Neuronal stem cell (in vitro differentiated cells): ENCODE measurements around the gene DZANK1. TPM values are rescaled to one million over a fixed set of nuclear protein-coding genes. Genes with fewer than 3 reads are reported as not detected.
"Not testable (repeated sequence)": the region's sequence is repeated elsewhere in the genome, so short reads cannot be mapped to it uniquely, and the experiment has no call there.

Experiments
- DNase-seq: peaks from one replicate; pipeline ENCODE4 v3.0.0-alpha.2; 2013; ENCODE audit warnings: low spot score
- H2AFZ ChIP-seq: one replicate; pipeline ENCODE4 v1.6.1; 2013; ENCODE audit warnings: mild to moderate bottlenecking, low read length, inconsistent platforms
- H2AK5ac ChIP-seq: 2 replicates; pipeline ENCODE4 v1.6.1; 2013; ENCODE audit warnings: low read depth, mild to moderate bottlenecking, inconsistent platforms, low read length, moderate library complexity, mixed read lengths
- H2BK120ac ChIP-seq: 2 replicates; pipeline ENCODE4 v1.6.1; 2013; ENCODE audit warnings: low read depth, mild to moderate bottlenecking, inconsistent platforms, low read length, moderate library complexity, mixed read lengths
- H2BK12ac ChIP-seq: one replicate; pipeline ENCODE4 v1.6.1; 2013; ENCODE audit warnings: low read length, inconsistent platforms
- H2BK15ac ChIP-seq: 2 replicates; pipeline ENCODE4 v1.6.1; 2013; ENCODE audit warnings: mild to moderate bottlenecking, low read length, inconsistent platforms, mixed read lengths
- H2BK5ac ChIP-seq: one replicate; pipeline ENCODE4 v1.6.1; 2013; ENCODE audit warnings: inconsistent platforms, mild to moderate bottlenecking, low read length, moderate library complexity
- H3K14ac ChIP-seq: one replicate; pipeline ENCODE4 v1.6.1; 2013; ENCODE audit warnings: low read length, inconsistent platforms
- H3K18ac ChIP-seq: 2 replicates; pipeline ENCODE4 v1.6.1; 2013; ENCODE audit warnings: low read length, inconsistent platforms
- H3K23ac ChIP-seq: 2 replicates; pipeline ENCODE4 v1.6.1; 2013; ENCODE audit warnings: low read depth, mild to moderate bottlenecking, mixed read lengths, low read length, inconsistent platforms; ENCODE audit not compliant: poor library complexity
- H3K27ac ChIP-seq: replicated peaks from 3 replicates; pipeline ENCODE4 v1.5.1; 2013; ENCODE audit warnings: low read length, inconsistent platforms
- H3K27me3 ChIP-seq, 3 experiments: 2 replicates each; pipeline ENCODE4 v1.6.1; 2013; ENCODE audit warnings: low read length in 3 of 3, mild to moderate bottlenecking in 2 of 3, inconsistent platforms in 1 of 3, low read depth in 1 of 3, mixed read lengths in 1 of 3, moderate library complexity in 1 of 3; ENCODE audit not compliant: control insufficient read depth in 3 of 3, insufficient read depth in 3 of 3
- H3K36me3 ChIP-seq, 2 donors: replicated peaks in 1 of 2; 2 replicates each; pipeline ENCODE4 v1.6.1; 2013; ENCODE audit warnings: low read length in 2 of 2; ENCODE audit not compliant: control insufficient read depth in 2 of 2, insufficient read depth in 2 of 2
- H3K4ac ChIP-seq: 2 replicates; pipeline ENCODE4 v1.6.1; 2013; ENCODE audit warnings: inconsistent platforms, mild to moderate bottlenecking, low read length, moderate library complexity
- H3K4me1 ChIP-seq, 2 donors: 1 replicate in 1 of 2; 2 replicates in 1 of 2; pipeline ENCODE4 v1.6.1; 2013; ENCODE audit warnings: low read length in 2 of 2, low read depth in 1 of 2; ENCODE audit not compliant: control insufficient read depth in 2 of 2, insufficient read depth in 1 of 2
- H3K4me2 ChIP-seq: one replicate; pipeline ENCODE4 v1.6.1; 2013; ENCODE audit warnings: mild to moderate bottlenecking, low read length, inconsistent platforms; ENCODE audit not compliant: insufficient read depth, poor library complexity, severe bottlenecking
- H3K4me3 ChIP-seq, 2 donors: 2 replicates each; pipeline ENCODE4 v1.5.1; 2013; ENCODE audit warnings: low read length in 2 of 2, mild to moderate bottlenecking in 2 of 2, inconsistent platforms in 1 of 2, moderate library complexity in 1 of 2
- H3K79me1 ChIP-seq: one replicate; pipeline ENCODE4 v1.6.1; 2013; ENCODE audit warnings: low read depth, mild to moderate bottlenecking, inconsistent platforms, low read length, moderate library complexity
- H3K9ac ChIP-seq: one replicate; pipeline ENCODE4 v1.6.1; 2013; ENCODE audit warnings: mild to moderate bottlenecking, low read depth, low read length, inconsistent platforms; ENCODE audit not compliant: poor library complexity
- H3K9me3 ChIP-seq, 2 donors: replicated peaks in 1 of 2; 2 replicates each; pipeline versions ENCODE3 to v1.6.1; 2013; ENCODE audit warnings: low read length in 2 of 2, mild to moderate bottlenecking in 2 of 2, inconsistent platforms in 1 of 2, low read depth in 1 of 2, mixed read lengths in 1 of 2, moderate library complexity in 1 of 2; ENCODE audit not compliant: control insufficient read depth in 2 of 2, insufficient read depth in 1 of 2
- H4K8ac ChIP-seq: one replicate; pipeline ENCODE4 v1.6.1; 2013; ENCODE audit warnings: low read depth, mild to moderate bottlenecking, inconsistent platforms, low read length, moderate library complexity
- H4K91ac ChIP-seq: one replicate; pipeline ENCODE4 v1.6.1; 2013; ENCODE audit warnings: low read length, low read depth, mild to moderate bottlenecking, inconsistent platforms; ENCODE audit not compliant: poor library complexity
- WGBS, 2 donors: extraction: QIAGEN DNeasy Blood & Tissue Kit; methylation state at CpG; one replicate each; pipeline ENCODE4 v1.1.7; 2013; ENCODE audit warnings: missing lambda C conversion rate in 2 of 2, mixed read lengths in 1 of 2; ENCODE audit not compliant: insufficient read length in 2 of 2, insufficient replicate concordance in 1 of 2; ENCODE audit errors: extremely low coverage in 2 of 2; 5-methylcytosine and 5-hydroxymethylcytosine counted together
- small RNA-seq: library from polyadenylated mRNA; stranded (forward); fragments of <200 nt; extraction: miRNeasy Mini kit (QIAGEN cat#:217004); gene quantifications from one replicate; pipeline ENCODE3, GENCODE V24; 2013; ENCODE audit not compliant: insufficient read depth

DZANK1 gene

GRCh38 chr20:18349749-18350148 lies 117.1 kb downstream of the DZANK1 start:
- H3K4me1 ChIP-seq, H3K4ac ChIP-seq, H2AK5ac ChIP-seq, H3K18ac ChIP-seq, H2AFZ ChIP-seq, H3K14ac ChIP-seq, H2BK5ac ChIP-seq, DNase-seq, H2BK120ac ChIP-seq, H3K36me3 ChIP-seq, H3K27ac ChIP-seq, H3K79me1 ChIP-seq, H3K27me3 ChIP-seq, H3K9ac ChIP-seq, H2BK12ac ChIP-seq, H3K4me3 ChIP-seq, H4K91ac ChIP-seq, H2BK15ac ChIP-seq, H3K4me2 ChIP-seq, H3K9me3 ChIP-seq, H3K23ac ChIP-seq, H4K8ac ChIP-seq: not testable (repeated sequence)
- WGBS, 2 donors = no CpG with 5 or more reads among the region's 3 CpGs

Small RNA genes within 50 kb of the gene (small RNA-seq; reads per million reads assigned to genes)
- 2.0 reads per million for gene MIR3192
- gene RNA5SP476 = not detected
